Large intestine (tissue), 3 donors: Measurements from ENCODE around the gene LRP11. TPM values are rescaled to one million over a fixed set of nuclear protein-coding genes. Genes with fewer than 3 reads are reported as not detected.
A peak's percentile ranks its signal among the peaks of the same experiment; 100 is the strongest.

ENCODE experiments used
- DNase-seq, 2 donors: peaks; one replicate each; pipeline versions ENCODE4 v3.0.0 to v3.0.0-alpha.2; 2013
- H3K27ac ChIP-seq: one replicate; pipeline ENCODE4 v1.5.1; 2013; ENCODE audit warnings: low read length
- H3K27me3 ChIP-seq: 2 replicates; pipeline ENCODE4 v1.6.1; 2013; ENCODE audit warnings: low read length; ENCODE audit not compliant: control insufficient read depth, insufficient read depth
- H3K36me3 ChIP-seq: 2 replicates; pipeline ENCODE4 v1.6.1; 2013; ENCODE audit warnings: low read length; ENCODE audit not compliant: control insufficient read depth, insufficient read depth
- H3K4me1 ChIP-seq: one replicate; pipeline ENCODE4 v1.6.1; 2013; ENCODE audit warnings: low read length; ENCODE audit not compliant: control insufficient read depth, insufficient read depth
- H3K4me3 ChIP-seq: one replicate; pipeline ENCODE4 v1.5.1; 2013; ENCODE audit warnings: low read length
- H3K9me3 ChIP-seq: one replicate; pipeline ENCODE4 v1.6.1; 2013; ENCODE audit warnings: mild to moderate bottlenecking, low read depth, low read length, moderate library complexity; ENCODE audit not compliant: control insufficient read depth
- WGBS: methylation state at CpG from one replicate; pipeline ENCODE4 v1.1.5; 2013; ENCODE audit warnings: low lambda C conversion rate; ENCODE audit not compliant: insufficient coverage; 5-methylcytosine and 5-hydroxymethylcytosine counted together
- polyA plus RNA-seq: library from polyadenylated mRNA; unstranded; fragments of 120-200 nt; gene quantifications from one replicate; pipeline ENCODE4 v1.2.1, GENCODE V29; 2013

Gene LRP11
- polyA plus RNA-seq, 1 donor, result 28.8 TPM

DNA sequence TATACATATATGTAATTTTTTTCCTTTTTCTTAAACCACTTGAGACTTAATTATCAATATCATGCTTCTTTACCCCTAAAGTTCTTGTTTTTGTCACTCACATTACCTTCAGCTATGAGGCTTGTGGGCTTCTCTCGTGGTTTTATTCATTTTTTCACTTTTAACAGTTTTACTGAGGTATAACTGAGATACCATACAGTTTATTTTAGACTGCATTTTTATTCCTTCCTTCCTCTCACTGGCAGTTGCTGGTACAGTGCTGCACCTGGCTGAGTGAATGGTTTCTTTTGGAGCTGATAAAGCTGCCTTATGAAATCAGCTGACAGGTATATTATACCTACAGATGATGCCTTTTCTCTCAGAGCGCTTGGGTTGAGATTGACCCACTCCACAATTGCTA is 54.4 kb downstream of the LRP11 start:
- H3K9me3 ChIP-seq, result no peaks in the 10 kb centered on the region
- 86% methylated on average over 1 of the region's 2 CpGs for WGBS
- H3K4me1 ChIP-seq, result no peaks in the 10 kb centered on the region
- peaks cover 4% of the 10 kb centered on the region for H3K36me3 ChIP-seq
- DNase-seq, result no peak
- H3K27ac ChIP-seq, result no peak overlapping the region
- no peak overlapping the region for H3K4me3 ChIP-seq
- H3K27me3 ChIP-seq, result no peaks in the 10 kb centered on the region

DNA sequence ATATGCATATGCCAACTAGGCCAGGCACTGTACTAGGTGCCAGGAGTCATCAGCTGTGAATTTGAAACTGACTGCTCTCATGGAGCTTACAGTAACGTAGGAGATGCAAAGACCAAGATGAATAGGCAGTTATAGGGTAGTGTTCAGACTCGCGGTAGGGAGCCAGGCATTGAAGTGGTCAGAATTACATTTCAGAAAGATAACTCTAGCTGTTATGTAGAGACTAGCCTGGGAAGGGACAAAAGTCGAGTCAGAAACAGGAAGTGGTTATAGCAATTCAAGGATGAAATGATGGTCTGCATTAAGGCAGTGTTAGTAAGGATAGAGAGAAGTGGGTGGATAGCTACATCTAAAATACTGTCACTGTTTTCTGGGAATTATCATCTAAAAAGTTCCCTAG is 58.0 kb downstream of the LRP11 start:
- 67% methylated on average over 3 of the region's 4 CpGs for WGBS
- Histone ChIP-seq H3K4me3 (no peak overlapping the region), H3K4me1 (no peaks in the 10 kb centered on the region), H3K9me3 (no peaks in the 10 kb centered on the region), H3K36me3 (peaks cover 16% of the 10 kb centered on the region), H3K27me3 (no peaks in the 10 kb centered on the region), H3K27ac (no peak overlapping the region)
- no peak for DNase-seq

DNA sequence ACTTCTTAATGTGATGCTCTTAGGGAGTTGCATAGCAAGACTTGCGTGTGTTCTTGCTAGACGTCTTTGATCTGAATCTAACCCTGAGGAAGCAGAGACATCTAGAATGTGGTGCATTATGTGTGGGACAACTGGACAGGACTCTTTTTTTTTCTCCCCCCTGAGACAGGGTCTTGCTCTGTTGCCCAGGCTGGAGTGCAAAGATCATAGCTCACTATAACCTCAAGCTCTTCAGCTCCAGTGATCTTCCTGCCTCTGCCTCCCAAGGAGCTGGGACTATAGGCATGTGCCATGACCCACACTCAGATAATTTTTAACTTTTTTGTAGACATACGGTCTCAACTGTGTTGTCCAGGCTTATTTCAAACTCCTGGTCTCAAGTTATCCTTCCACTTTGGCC is 80.6 kb downstream of the LRP11 start:
- WGBS, result no CpG with 5 or more reads among the region's 3 CpGs

DNA sequence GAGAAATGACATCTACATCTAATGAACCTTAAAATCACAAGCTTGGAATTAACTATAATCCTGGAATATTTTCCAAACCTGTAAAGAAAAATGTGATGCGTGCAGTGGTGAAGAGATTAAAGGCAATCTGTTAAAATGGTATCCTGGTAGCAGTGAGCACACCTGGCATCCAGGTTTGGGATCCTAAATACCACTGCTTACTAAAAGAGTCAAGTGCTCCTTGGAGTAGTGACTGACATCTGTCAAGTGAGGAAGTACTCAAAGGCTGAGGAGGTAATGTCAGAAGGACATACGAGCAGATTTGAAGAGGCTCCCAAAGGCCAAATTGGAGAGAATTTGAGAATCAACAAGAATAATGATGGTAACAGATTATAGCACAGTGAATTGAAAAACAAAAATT is 81.8 kb downstream of the LRP11 start:
- no peak for DNase-seq
- no peaks in the 10 kb centered on the region for H3K27me3 ChIP-seq
- peaks cover 10% of the 10 kb centered on the region for H3K36me3 ChIP-seq
- no peaks in the 10 kb centered on the region for H3K9me3 ChIP-seq
- no peak overlapping the region for H3K4me3 ChIP-seq
- 80% methylated on average over 1 of the region's 2 CpGs for WGBS
- H3K27ac ChIP-seq, result no peak overlapping the region
- H3K4me1 ChIP-seq, result peaks cover 4% of the 10 kb centered on the region

More for the DNA sequence above, 80.6 kb downstream of the LRP11 start:
- H3K27ac ChIP-seq, result no peak overlapping the region
- no peak for DNase-seq
- no peaks in the 10 kb centered on the region for H3K9me3 ChIP-seq
- peaks cover 1% of the 10 kb centered on the region for H3K4me1 ChIP-seq
- H3K36me3 ChIP-seq, result peaks cover 8% of the 10 kb centered on the region
- no peaks in the 10 kb centered on the region for H3K27me3 ChIP-seq
- H3K4me3 ChIP-seq, result no peak overlapping the region

DNA sequence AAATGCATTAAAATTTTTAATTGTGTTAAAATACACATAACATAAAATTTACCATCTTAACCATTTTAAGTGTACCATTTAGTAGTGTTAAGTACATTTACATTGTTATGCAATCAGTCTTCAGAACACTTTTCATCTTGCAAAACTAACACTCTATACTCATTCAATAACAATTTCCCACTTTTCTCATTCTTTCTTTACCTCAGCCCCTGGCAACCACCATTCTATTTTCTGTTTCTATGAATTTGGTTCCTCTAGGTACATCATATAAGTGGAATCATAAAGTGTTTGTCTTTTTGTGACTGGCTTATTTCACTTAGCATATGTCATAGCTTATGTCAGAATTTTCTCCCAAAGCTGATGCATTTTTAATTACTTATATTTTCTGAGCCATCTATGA is 82.4 kb downstream of the LRP11 start:
- H3K9me3 ChIP-seq, result no peaks in the 10 kb centered on the region
- no peak for DNase-seq
- no peak overlapping the region for H3K4me3 ChIP-seq
- peaks cover 10% of the 10 kb centered on the region for H3K36me3 ChIP-seq
- no peaks in the 10 kb centered on the region for H3K27me3 ChIP-seq
- H3K27ac ChIP-seq, result no peak overlapping the region
- peaks cover 4% of the 10 kb centered on the region for H3K4me1 ChIP-seq

DNA sequence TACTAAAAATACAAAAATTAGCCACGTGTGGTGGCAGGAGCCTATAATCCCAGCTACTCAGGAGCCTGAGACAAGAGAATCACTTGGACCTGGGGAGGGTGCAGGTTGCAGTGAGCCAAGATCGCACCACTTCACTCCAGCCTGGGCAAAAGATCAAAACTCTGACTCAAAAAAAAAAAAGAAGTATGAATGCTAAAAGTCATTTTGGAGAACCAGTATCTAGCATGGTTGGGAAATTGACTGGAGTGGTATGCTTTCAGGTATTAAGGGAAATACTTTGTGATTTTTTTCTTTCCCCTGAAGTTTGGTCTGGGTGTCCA is 84.6 kb downstream of the LRP11 start:
- Histone ChIP-seq H3K4me3 (no peak overlapping the region), H3K27me3 (no peaks in the 10 kb centered on the region), H3K9me3 (no peaks in the 10 kb centered on the region), H3K36me3 (peaks cover 16% of the 10 kb centered on the region), H3K27ac (peak overlapping the region; percentile 59), H3K4me1 (peaks cover 4% of the 10 kb centered on the region)
- no CpG with 5 or more reads among the region's 2 CpGs for WGBS
- peak in 1 of 2 donors; percentile 8 for DNase-seq

DNA sequence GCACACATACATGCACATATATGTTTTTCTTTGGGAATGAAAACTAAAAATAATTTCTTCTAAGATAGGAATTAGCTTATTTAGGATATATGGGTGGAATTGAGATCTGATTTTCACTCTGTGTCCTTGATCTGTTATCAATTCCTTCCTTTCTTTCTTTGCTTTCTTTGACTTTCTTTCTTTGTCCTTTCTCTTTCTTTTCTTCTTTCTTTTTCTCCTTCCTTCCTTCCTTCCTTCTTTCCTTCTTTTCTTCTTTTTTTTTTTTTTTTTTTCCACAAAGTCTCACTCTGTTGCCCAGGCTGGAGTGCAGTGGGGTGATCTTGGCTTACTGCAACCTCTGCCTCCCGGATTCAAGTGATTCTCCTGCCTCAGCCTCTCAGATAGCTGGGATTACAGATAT is 86.5 kb downstream of the LRP11 start:
- no CpG with 5 or more reads among the region's 1 CpG for WGBS
- Histone ChIP-seq H3K27me3 (no peaks in the 10 kb centered on the region), H3K4me1 (peaks cover 4% of the 10 kb centered on the region), H3K36me3 (peaks cover 23% of the 10 kb centered on the region), H3K9me3 (no peaks in the 10 kb centered on the region), H3K4me3 (no peak overlapping the region), H3K27ac (peak overlapping the region; percentile 63)
- DNase-seq, result no peak

DNA sequence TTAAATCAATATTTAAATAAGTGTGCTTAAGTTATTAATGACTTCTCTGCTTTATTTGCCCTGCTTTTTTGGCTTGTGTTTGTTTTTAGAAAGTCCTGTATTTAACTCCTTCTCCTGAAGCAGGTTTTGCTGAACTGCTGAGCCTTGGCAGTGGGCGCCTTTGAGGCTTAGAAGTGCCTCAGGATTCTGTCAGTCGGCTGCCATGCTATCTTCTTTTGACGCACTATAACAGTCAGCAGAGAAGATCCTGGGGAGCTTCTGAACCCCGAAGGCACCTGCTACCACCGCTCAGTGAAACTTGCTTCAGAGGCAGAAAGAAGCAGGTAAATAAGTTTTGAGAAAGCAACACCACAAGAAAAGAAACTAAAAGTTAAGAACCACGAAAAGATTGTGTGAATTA is 92.2 kb downstream of the LRP11 start:
- peaks cover 36% of the 10 kb centered on the region for H3K36me3 ChIP-seq
- H3K27ac ChIP-seq, result no peak overlapping the region
- no peaks in the 10 kb centered on the region for H3K27me3 ChIP-seq
- H3K4me3 ChIP-seq, result no peak overlapping the region
- 90% methylated on average over 1 of the region's 6 CpGs for WGBS
- H3K9me3 ChIP-seq, result no peaks in the 10 kb centered on the region
- DNase-seq, result no peak
- H3K4me1 ChIP-seq, result no peaks in the 10 kb centered on the region

DNA sequence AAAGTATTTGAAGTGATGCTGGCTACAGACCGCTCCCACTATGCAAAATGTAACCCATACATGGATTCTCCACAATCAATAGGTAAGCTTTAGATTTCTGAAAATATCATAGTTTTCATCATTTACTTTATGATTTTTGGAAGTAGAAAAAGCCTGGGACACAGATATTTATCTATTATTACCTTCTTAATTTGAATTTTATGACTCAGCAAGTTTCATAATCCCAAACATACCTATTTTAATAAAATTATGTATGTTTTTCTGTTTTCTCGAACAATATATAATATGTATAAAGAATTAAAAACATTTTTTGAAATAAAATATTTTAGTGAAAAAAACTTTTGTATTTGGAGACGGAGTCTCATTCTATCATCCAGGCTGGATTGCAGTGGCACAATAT is 93.0 kb downstream of the LRP11 start:
- 100% methylated on average over 2 of the region's 3 CpGs for WGBS
- DNase-seq, result no peak
- Histone ChIP-seq H3K4me1 (no peaks in the 10 kb centered on the region), H3K27ac (no peak overlapping the region), H3K36me3 (peaks cover 33% of the 10 kb centered on the region), H3K4me3 (no peak overlapping the region), H3K9me3 (no peaks in the 10 kb centered on the region), H3K27me3 (no peaks in the 10 kb centered on the region)

DNA sequence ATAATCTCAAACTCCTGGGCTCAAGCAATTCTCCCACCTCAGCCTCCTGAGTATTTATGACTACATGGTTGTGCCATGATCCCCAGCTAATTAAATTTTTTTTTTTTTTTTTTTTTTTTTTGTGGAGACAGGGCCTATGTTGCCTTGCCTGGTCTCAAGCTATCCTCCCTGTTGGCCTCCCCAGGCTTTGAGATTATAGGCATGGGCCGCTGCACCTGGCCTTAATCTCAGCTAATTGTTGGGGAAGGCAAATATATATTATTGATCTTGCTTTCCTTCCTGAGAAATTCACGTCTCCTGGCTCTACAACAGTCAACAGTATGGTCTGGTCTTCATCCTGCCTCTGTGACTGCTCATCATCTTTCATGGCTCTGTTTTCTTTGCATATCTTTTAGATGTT is 94.5 kb downstream of the LRP11 start:
- DNase-seq, result no peak
- Histone ChIP-seq H3K9me3 (peaks cover 5% of the 10 kb centered on the region), H3K27me3 (no peaks in the 10 kb centered on the region), H3K4me1 (no peaks in the 10 kb centered on the region), H3K4me3 (no peak overlapping the region), H3K36me3 (peaks cover 30% of the 10 kb centered on the region), H3K27ac (no peak overlapping the region)
- no CpG with 5 or more reads among the region's 2 CpGs for WGBS
